ENCODE results near the gene GALNT2. TPM values are rescaled to one million over a fixed set of nuclear protein-coding genes. Genes with fewer than 3 reads are reported as not detected.

The GALNT2 gene
- total RNA-seq, 1 donor from 2014 or later: 60.7 TPM

- no peak for TF ChIP-seq CTCF (IDR thresholded peaks at IDR 0.05; ENCODE audit: insufficient read depth, low read length, poor library complexity, severe bottlenecking)
- no peaks in the 10 kb centered on the region for H3K36me3 ChIP-seq (ENCODE audit: control insufficient read depth, insufficient read depth, low read length)
- DNase-seq (ENCODE audit: low read depth): no peak
- no peaks in the 10 kb centered on the region for H3K27me3 ChIP-seq (ENCODE audit: control insufficient read depth, insufficient read depth, low read length)
- H3K4me3 ChIP-seq (ENCODE audit: low read depth, low read length): no peak overlapping the region
These were observed 27.7 kb downstream of the GALNT2 start for GRCh38 chr1:230094746-230095145.

GRCh38 chr1:230095938-230096337 lies 28.9 kb downstream of the GALNT2 start:
- TF ChIP-seq CTCF (IDR thresholded peaks at IDR 0.05; ENCODE audit: insufficient read depth, low read length, poor library complexity, severe bottlenecking): no peak
- no peak overlapping the region for H3K4me3 ChIP-seq (ENCODE audit: low read depth, low read length)
- no peaks in the 10 kb centered on the region for H3K27me3 ChIP-seq (ENCODE audit: control insufficient read depth, insufficient read depth, low read length)
- DNase-seq (ENCODE audit: low read depth): no peak
- no peaks in the 10 kb centered on the region for H3K36me3 ChIP-seq (ENCODE audit: control insufficient read depth, insufficient read depth, low read length)

- no peaks in the 10 kb centered on the region for H3K27me3 ChIP-seq (ENCODE audit: control insufficient read depth, insufficient read depth, low read length)
- no peak overlapping the region for H3K4me3 ChIP-seq (ENCODE audit: low read depth, low read length)
- no peak for TF ChIP-seq CTCF (IDR thresholded peaks at IDR 0.05; ENCODE audit: insufficient read depth, low read length, poor library complexity, severe bottlenecking)
- DNase-seq (ENCODE audit: low read depth): no peak
- no peaks in the 10 kb centered on the region for H3K36me3 ChIP-seq (ENCODE audit: control insufficient read depth, insufficient read depth, low read length)
These were observed 30.3 kb downstream of the GALNT2 start for GRCh38 chr1:230097370-230097769.

- TF ChIP-seq CTCF (IDR thresholded peaks at IDR 0.05; ENCODE audit: insufficient read depth, low read length, poor library complexity, severe bottlenecking): no peak
- H3K27me3 ChIP-seq (ENCODE audit: control insufficient read depth, insufficient read depth, low read length): no peaks in the 10 kb centered on the region
- no peak overlapping the region for H3K4me3 ChIP-seq (ENCODE audit: low read depth, low read length)
- no peak for DNase-seq (ENCODE audit: low read depth)
- no peaks in the 10 kb centered on the region for H3K36me3 ChIP-seq (ENCODE audit: control insufficient read depth, insufficient read depth, low read length)
These were observed 31.7 kb downstream of the GALNT2 start for GRCh38 chr1:230098723-230099122.

GRCh38 chr1:230099465-230099864 lies 32.4 kb downstream of the GALNT2 start:
- no peak overlapping the region for H3K4me3 ChIP-seq (ENCODE audit: low read depth, low read length)
- H3K27me3 ChIP-seq (ENCODE audit: control insufficient read depth, insufficient read depth, low read length): no peaks in the 10 kb centered on the region
- TF ChIP-seq CTCF (IDR thresholded peaks at IDR 0.05; ENCODE audit: insufficient read depth, low read length, poor library complexity, severe bottlenecking): no peak
- no peak for DNase-seq (ENCODE audit: low read depth)
- no peaks in the 10 kb centered on the region for H3K36me3 ChIP-seq (ENCODE audit: control insufficient read depth, insufficient read depth, low read length)

GRCh38 chr1:230100932-230101331 lies 33.9 kb downstream of the GALNT2 start:
- Histone ChIP-seq H3K36me3 (ENCODE audit: control insufficient read depth, insufficient read depth, low read length) (no peaks in the 10 kb centered on the region), H3K4me3 (ENCODE audit: low read depth, low read length) (no peak overlapping the region), H3K27me3 (ENCODE audit: control insufficient read depth, insufficient read depth, low read length) (no peaks in the 10 kb centered on the region)
- no peak for DNase-seq (ENCODE audit: low read depth)
- TF ChIP-seq CTCF (IDR thresholded peaks at IDR 0.05; ENCODE audit: insufficient read depth, low read length, poor library complexity, severe bottlenecking): no peak

Measured in kidney epithelial cell (primary cell).